Measurements from ENCODE around the gene CELF5.

The CELF5 gene

GRCh38 chr19:3192228-3192635 is 32.2 kb upstream of the CELF5 start:
- Histone ChIP-seq H3K9ac (ENCODE audit: low read depth, low read length) (no peak overlapping the region), H3K4me1 (ENCODE audit: control insufficient read depth, insufficient read depth, low read length) (peaks cover 2% of the 10 kb centered on the region; the same call in 1 of the 2 replicates), H3K4me3 (ENCODE audit: low read depth, low read length) (no peak overlapping the region), H3K27me3 (ENCODE audit: control insufficient read depth, insufficient read depth, low read length) (no peaks in the 10 kb centered on the region), H3K36me3 (ENCODE audit: control insufficient read depth, insufficient read depth, low read length) (peaks cover 29% of the 10 kb centered on the region), H3K27ac (ENCODE audit: low read depth, low read length) (no peak overlapping the region), H3K9me3 (ENCODE audit: control insufficient read depth, insufficient read depth, low read length) (no peaks in the 10 kb centered on the region)

- H3K9ac ChIP-seq (ENCODE audit: low read depth, low read length), result no peak overlapping the region
- H3K36me3 ChIP-seq (ENCODE audit: control insufficient read depth, insufficient read depth, low read length), result peaks cover 28% of the 10 kb centered on the region
- no peaks in the 10 kb centered on the region for H3K27me3 ChIP-seq (ENCODE audit: control insufficient read depth, insufficient read depth, low read length)
- no peaks in the 10 kb centered on the region for H3K9me3 ChIP-seq (ENCODE audit: control insufficient read depth, insufficient read depth, low read length)
- H3K27ac ChIP-seq (ENCODE audit: low read depth, low read length), result no peak overlapping the region
- H3K4me3 ChIP-seq (ENCODE audit: low read depth, low read length), result no peak overlapping the region
- no peaks in the 10 kb centered on the region for H3K4me1 ChIP-seq (ENCODE audit: control insufficient read depth, insufficient read depth, low read length)
Measured at GRCh38 chr19:3192684-3193083, 31.8 kb upstream of the CELF5 start.

- Histone ChIP-seq H3K9me3 (ENCODE audit: control insufficient read depth, insufficient read depth, low read length) (no peaks in the 10 kb centered on the region), H3K27me3 (ENCODE audit: control insufficient read depth, insufficient read depth, low read length) (no peaks in the 10 kb centered on the region), H3K9ac (ENCODE audit: low read depth, low read length) (no peak overlapping the region), H3K27ac (ENCODE audit: low read depth, low read length) (no peak overlapping the region), H3K36me3 (ENCODE audit: control insufficient read depth, insufficient read depth, low read length) (peaks cover 27% of the 10 kb centered on the region), H3K4me1 (ENCODE audit: control insufficient read depth, insufficient read depth, low read length) (no peaks in the 10 kb centered on the region), H3K4me3 (ENCODE audit: low read depth, low read length) (no peak overlapping the region)
Measured at GRCh38 chr19:3193256-3194105, 31.0 kb upstream of the CELF5 start.

GRCh38 chr19:3194106-3195087 is 30.1 kb upstream of the CELF5 start:
- H3K4me3 ChIP-seq (ENCODE audit: low read depth, low read length), result no peak overlapping the region
- no peak overlapping the region for H3K27ac ChIP-seq (ENCODE audit: low read depth, low read length)
- H3K36me3 ChIP-seq (ENCODE audit: control insufficient read depth, insufficient read depth, low read length), result peaks cover 26% of the 10 kb centered on the region
- H3K4me1 ChIP-seq (ENCODE audit: control insufficient read depth, insufficient read depth, low read length), result no peaks in the 10 kb centered on the region
- H3K9ac ChIP-seq (ENCODE audit: low read depth, low read length), result no peak overlapping the region
- H3K27me3 ChIP-seq (ENCODE audit: control insufficient read depth, insufficient read depth, low read length), result no peaks in the 10 kb centered on the region
- no peaks in the 10 kb centered on the region for H3K9me3 ChIP-seq (ENCODE audit: control insufficient read depth, insufficient read depth, low read length)

GRCh38 chr19:3196064-3196932 is 28.2 kb upstream of the CELF5 start:
- no peak overlapping the region for H3K4me3 ChIP-seq (ENCODE audit: low read depth, low read length)
- no peak overlapping the region for H3K9ac ChIP-seq (ENCODE audit: low read depth, low read length)
- H3K27me3 ChIP-seq (ENCODE audit: control insufficient read depth, insufficient read depth, low read length), result no peaks in the 10 kb centered on the region
- H3K4me1 ChIP-seq (ENCODE audit: control insufficient read depth, insufficient read depth, low read length), result no peaks in the 10 kb centered on the region
- no peaks in the 10 kb centered on the region for H3K9me3 ChIP-seq (ENCODE audit: control insufficient read depth, insufficient read depth, low read length)
- H3K27ac ChIP-seq (ENCODE audit: low read depth, low read length), result no peak overlapping the region
- H3K36me3 ChIP-seq (ENCODE audit: control insufficient read depth, insufficient read depth, low read length), result peaks cover 30% of the 10 kb centered on the region

GRCh38 chr19:3196933-3197205 is 27.6 kb upstream of the CELF5 start:
- Histone ChIP-seq H3K9ac (ENCODE audit: low read depth, low read length) (no peak overlapping the region), H3K27ac (ENCODE audit: low read depth, low read length) (no peak overlapping the region)

GRCh38 chr19:3198901-3199700 is 25.4 kb upstream of the CELF5 start:
- Histone ChIP-seq H3K36me3 (ENCODE audit: control insufficient read depth, insufficient read depth, low read length) (peaks cover 45% of the 10 kb centered on the region), H3K4me1 (ENCODE audit: control insufficient read depth, insufficient read depth, low read length) (no peaks in the 10 kb centered on the region), H3K27ac (ENCODE audit: low read depth, low read length) (no peak overlapping the region), H3K4me3 (ENCODE audit: low read depth, low read length) (no peak overlapping the region), H3K27me3 (ENCODE audit: control insufficient read depth, insufficient read depth, low read length) (no peaks in the 10 kb centered on the region), H3K9ac (ENCODE audit: low read depth, low read length) (no peak overlapping the region), H3K9me3 (ENCODE audit: control insufficient read depth, insufficient read depth, low read length) (no peaks in the 10 kb centered on the region)

More at GRCh38 chr19:3196933-3197205, 27.6 kb upstream of the CELF5 start:
- H3K9me3 ChIP-seq (ENCODE audit: control insufficient read depth, insufficient read depth, low read length), result no peaks in the 10 kb centered on the region
- H3K36me3 ChIP-seq (ENCODE audit: control insufficient read depth, insufficient read depth, low read length), result peaks cover 30% of the 10 kb centered on the region
- H3K4me1 ChIP-seq (ENCODE audit: control insufficient read depth, insufficient read depth, low read length), result no peaks in the 10 kb centered on the region
- H3K4me3 ChIP-seq (ENCODE audit: low read depth, low read length), result no peak overlapping the region
- H3K27me3 ChIP-seq (ENCODE audit: control insufficient read depth, insufficient read depth, low read length), result no peaks in the 10 kb centered on the region

GRCh38 chr19:3201072-3201700 is 23.3 kb upstream of the CELF5 start:
- H3K9ac ChIP-seq (ENCODE audit: low read depth, low read length), result no peak overlapping the region
- no peaks in the 10 kb centered on the region for H3K4me1 ChIP-seq (ENCODE audit: control insufficient read depth, insufficient read depth, low read length)
- peaks cover 52% of the 10 kb centered on the region for H3K36me3 ChIP-seq (ENCODE audit: control insufficient read depth, insufficient read depth, low read length)
- H3K9me3 ChIP-seq (ENCODE audit: control insufficient read depth, insufficient read depth, low read length), result no peaks in the 10 kb centered on the region
- H3K4me3 ChIP-seq (ENCODE audit: low read depth, low read length), result no peak overlapping the region
- no peak overlapping the region for H3K27ac ChIP-seq (ENCODE audit: low read depth, low read length)
- no peaks in the 10 kb centered on the region for H3K27me3 ChIP-seq (ENCODE audit: control insufficient read depth, insufficient read depth, low read length)

GRCh38 chr19:3201911-3202310 is 22.6 kb upstream of the CELF5 start:
- Histone ChIP-seq H3K36me3 (ENCODE audit: control insufficient read depth, insufficient read depth, low read length) (peaks cover 52% of the 10 kb centered on the region), H3K9me3 (ENCODE audit: control insufficient read depth, insufficient read depth, low read length) (no peaks in the 10 kb centered on the region), H3K27me3 (ENCODE audit: control insufficient read depth, insufficient read depth, low read length) (no peaks in the 10 kb centered on the region), H3K4me3 (ENCODE audit: low read depth, low read length) (no peak overlapping the region), H3K9ac (ENCODE audit: low read depth, low read length) (no peak overlapping the region), H3K27ac (ENCODE audit: low read depth, low read length) (no peak overlapping the region), H3K4me1 (ENCODE audit: control insufficient read depth, insufficient read depth, low read length) (no peaks in the 10 kb centered on the region)

- no peaks in the 10 kb centered on the region for H3K4me1 ChIP-seq (ENCODE audit: control insufficient read depth, insufficient read depth, low read length)
- H3K27ac ChIP-seq (ENCODE audit: low read depth, low read length), result no peak overlapping the region
- H3K27me3 ChIP-seq (ENCODE audit: control insufficient read depth, insufficient read depth, low read length), result no peaks in the 10 kb centered on the region
- H3K4me3 ChIP-seq (ENCODE audit: low read depth, low read length), result no peak overlapping the region
- H3K9ac ChIP-seq (ENCODE audit: low read depth, low read length), result no peak overlapping the region
- H3K36me3 ChIP-seq (ENCODE audit: control insufficient read depth, insufficient read depth, low read length), result peaks cover 54% of the 10 kb centered on the region
- H3K9me3 ChIP-seq (ENCODE audit: control insufficient read depth, insufficient read depth, low read length), result no peaks in the 10 kb centered on the region
Measured at GRCh38 chr19:3202346-3202745, 22.1 kb upstream of the CELF5 start.

Measured in HUES48 (cell line).